Measurements from ENCODE around the gene INTS12. TPM values are rescaled to one million over a fixed set of nuclear protein-coding genes. Genes with fewer than 3 reads are reported as not detected.

The INTS12 gene
- total RNA-seq, 5 donors from 2014 or later (not counting 1 experiment from before 2014, with no cell fraction given), result 14.5 to 23.8 (median 17.3) TPM

Other genes starting within 250 kb of the INTS12 start
- gene PPA2, start 234.6 kb downstream of the INTS12 start, total RNA-seq, result 10 to 100 TPM; 43.0 to 56.4 (median 52.6) TPM
- gene ARHGEF38, start 156.1 kb downstream of the INTS12 start, total RNA-seq, result not detected
- 1 to 10 TPM; 5.1 to 7.5 (median 5.2) TPM for gene GSTCD, start 95 bp upstream of the INTS12 start, total RNA-seq
- under 1 TPM in 3 of 5 donors, not detected in 2; 0.32 to 0.88 (median 0.33) TPM for gene NPNT, start 186.8 kb upstream of the INTS12 start, total RNA-seq